DOHH2 (cell line): ENCODE results near the gene LGALS14.

ENCODE experiments used
- H3F3A ChIP-seq: fragments of 200-600 bp; sonication (generic), shearing (Covaris generic); 2 replicates; pipeline ENCODE4 v1.6.0; 2016; ENCODE audit warnings: antibody characterized with exemption, mild to moderate bottlenecking; ENCODE audit not compliant: control insufficient read depth, insufficient read depth
- H3K27ac ChIP-seq: fragments of 200-600 bp; sonication (generic); 2 replicates; pipeline ENCODE4 v1.5.1; 2014; ENCODE audit warnings: low read depth, mild to moderate bottlenecking, low read length, moderate library complexity
- H3K27me3 ChIP-seq: fragments of 200-600 bp; sonication (generic); 2 replicates; pipeline ENCODE4 v1.6.1; 2014; ENCODE audit warnings: mild to moderate bottlenecking, low read length, mixed read lengths; ENCODE audit not compliant: control insufficient read depth
- H3K36me3 ChIP-seq: fragments of 200-600 bp; sonication (generic); 2 replicates; pipeline ENCODE4 v1.6.1; 2014; ENCODE audit warnings: mild to moderate bottlenecking, low read length, moderate library complexity, mixed read lengths; ENCODE audit not compliant: control insufficient read depth
- H3K4me1 ChIP-seq: fragments of 200-600 bp; sonication (generic); 2 replicates; pipeline ENCODE4 v1.6.1; 2014; ENCODE audit warnings: mild to moderate bottlenecking, low read length, mixed read lengths; ENCODE audit not compliant: control insufficient read depth
- H3K4me2 ChIP-seq: fragments of 200-600 bp; sonication (generic); 2 replicates; pipeline ENCODE4 v1.6.0; 2014; ENCODE audit warnings: mild to moderate bottlenecking, low read length, moderate library complexity
- H3K4me3 ChIP-seq: fragments of 200-600 bp; sonication (generic); 2 replicates; pipeline ENCODE4 v1.5.1; 2014; ENCODE audit warnings: mild to moderate bottlenecking, low read length, mixed read lengths
- H3K79me2 ChIP-seq: fragments of 200-600 bp; sonication (generic); 2 replicates; pipeline ENCODE4 v1.6.1; 2014; ENCODE audit warnings: mild to moderate bottlenecking, low read length, mixed read lengths; ENCODE audit not compliant: control insufficient read depth
- H3K9me2 ChIP-seq: fragments of 200-600 bp; sonication (generic); replicated peaks from 2 replicates; pipeline ENCODE4 v1.6.1; 2014; ENCODE audit warnings: mild to moderate bottlenecking, low read length, mixed read lengths; ENCODE audit not compliant: control insufficient read depth
- H3K9me3 ChIP-seq: fragments of 200-600 bp; sonication (generic); 2 replicates; pipeline ENCODE4 v1.6.1; 2014; ENCODE audit warnings: antibody characterized with exemption, low read length, mixed read lengths; ENCODE audit not compliant: control insufficient read depth, insufficient read depth
- H4K20me1 ChIP-seq: fragments of 200-600 bp; sonication (generic); 2 replicates; pipeline ENCODE4 v1.6.0; 2014; ENCODE audit warnings: low read depth, mild to moderate bottlenecking, antibody characterized with exemption, low read length, moderate library complexity; ENCODE audit not compliant: control insufficient read depth, insufficient read depth
- CTCF ChIP-seq: fragments of 200-600 bp; sonication (generic); IDR thresholded peaks from one replicate; pipeline ENCODE4 v1.5.1; 2014; ENCODE audit warnings: antibody characterized with exemption, mild to moderate bottlenecking, low read depth, low read length; ENCODE audit not compliant: poor library complexity, severe bottlenecking
- EZH2phosphoT487 ChIP-seq: fragments of 200-600 bp; sonication (generic); IDR thresholded peaks from 2 replicates; pipeline ENCODE4 v1.6.1; 2017; ENCODE audit warnings: borderline replicate concordance, mild to moderate bottlenecking, antibody characterized with exemption, low read length, moderate library complexity, mixed read lengths

Gene LGALS14

GRCh38 chr19:39695759-39696158 is 8.5 kb upstream of the LGALS14 start:
- Histone ChIP-seq H3K27me3 (peaks cover 28% of the 10 kb centered on the region), H3K4me1 (peaks cover 1% of the 10 kb centered on the region)
- TF ChIP-seq CTCF, result no peak
- no peak for TF ChIP-seq EZH2phosphoT487

GRCh38 chr19:39696387-39696786 is 7.9 kb upstream of the LGALS14 start:
- Histone ChIP-seq H3K4me2 (no peak overlapping the region), H3K4me1 (peaks cover 7% of the 10 kb centered on the region), H3K79me2 (no peaks in the 10 kb centered on the region), H3K9me2 (no peaks in the 10 kb centered on the region), H3K27me3 (peaks cover 22% of the 10 kb centered on the region), H4K20me1 (no peaks in the 10 kb centered on the region), H3K27ac (no peak overlapping the region), H3K4me3 (no peak overlapping the region), H3K9me3 (no peaks in the 10 kb centered on the region), H3K36me3 (no peaks in the 10 kb centered on the region), H3F3A (no peaks in the 10 kb centered on the region)
- TF ChIP-seq EZH2phosphoT487 (no peak), CTCF (no peak)

More at GRCh38 chr19:39695759-39696158, 8.5 kb upstream of the LGALS14 start:
- Histone ChIP-seq H4K20me1 (no peaks in the 10 kb centered on the region), H3K9me3 (no peaks in the 10 kb centered on the region), H3K27ac (no peak overlapping the region), H3K4me2 (no peak overlapping the region), H3K36me3 (no peaks in the 10 kb centered on the region), H3F3A (no peaks in the 10 kb centered on the region), H3K9me2 (no peaks in the 10 kb centered on the region), H3K79me2 (no peaks in the 10 kb centered on the region), H3K4me3 (no peak overlapping the region)

GRCh38 chr19:39698535-39698934 is 5.7 kb upstream of the LGALS14 start:
- peaks cover 10% of the 10 kb centered on the region for H3K4me1 ChIP-seq
- H3K27me3 ChIP-seq, result peaks cover 6% of the 10 kb centered on the region; the same call in 1 of the 2 replicates
- H3K36me3 ChIP-seq, result no peaks in the 10 kb centered on the region
- H3K4me2 ChIP-seq, result no peak overlapping the region
- no peaks in the 10 kb centered on the region for H4K20me1 ChIP-seq
- no peak overlapping the region for H3K27ac ChIP-seq
- TF ChIP-seq CTCF (no peak), EZH2phosphoT487 (no peak)
- no peak overlapping the region for H3K4me3 ChIP-seq
- H3K9me3 ChIP-seq, result no peaks in the 10 kb centered on the region
- no peaks in the 10 kb centered on the region for H3F3A ChIP-seq
- no peaks in the 10 kb centered on the region for H3K79me2 ChIP-seq
- H3K9me2 ChIP-seq, result no peaks in the 10 kb centered on the region
